GM23248 (cell line): ENCODE measurements around the gene RAPSN. TPM values are rescaled to one million over a fixed set of nuclear protein-coding genes. Genes with fewer than 3 reads are reported as not detected.

Experiments
- DNase-seq: peaks from one replicate; pipeline ENCODE4 v3.0.0-alpha.2; 2015
- H2AFZ ChIP-seq: fragments of 200-600 bp; sonication (generic); 2 replicates; pipeline ENCODE4 v1.6.1; 2016; ENCODE audit warnings: antibody characterized with exemption
- H3F3A ChIP-seq: fragments of 200-600 bp; sonication (generic); 2 replicates; pipeline ENCODE4 v1.6.1; 2016; ENCODE audit warnings: mild to moderate bottlenecking, antibody characterized with exemption, mixed run types; ENCODE audit not compliant: insufficient read depth
- H3K27ac ChIP-seq: fragments of 200-600 bp; sonication (generic); 2 replicates; pipeline ENCODE4 v1.5.1; 2016; ENCODE audit warnings: mild to moderate bottlenecking
- H3K27me3 ChIP-seq: fragments of 200-600 bp; sonication (generic); replicated peaks from 2 replicates; pipeline ENCODE4 v1.6.1; 2016; ENCODE audit warnings: mild to moderate bottlenecking; ENCODE audit not compliant: insufficient read depth
- H3K36me3 ChIP-seq: fragments of 200-600 bp; sonication (generic); 2 replicates; pipeline ENCODE4 v1.6.1; 2016; ENCODE audit warnings: low read depth, mild to moderate bottlenecking
- H3K4me1 ChIP-seq: fragments of 200-600 bp; sonication (generic); 2 replicates; pipeline ENCODE4 v1.6.1; 2016; ENCODE audit warnings: mild to moderate bottlenecking; ENCODE audit not compliant: insufficient read depth
- H3K4me2 ChIP-seq: fragments of 200-600 bp; sonication (generic); one replicate; pipeline ENCODE4 v1.6.1; 2016; ENCODE audit warnings: mild to moderate bottlenecking; ENCODE audit not compliant: unreplicated experiment
- H3K4me3 ChIP-seq: fragments of 200-600 bp; sonication (generic); 2 replicates; pipeline ENCODE4 v1.5.1; 2016; ENCODE audit warnings: mild to moderate bottlenecking
- H3K79me2 ChIP-seq: fragments of 200-600 bp; sonication (generic); 2 replicates; pipeline ENCODE4 v1.6.1; 2016; ENCODE audit warnings: mild to moderate bottlenecking; ENCODE audit not compliant: insufficient read depth
- H3K9ac ChIP-seq: fragments of 200-600 bp; sonication (generic); 2 replicates; pipeline ENCODE4 v1.6.1; 2016; ENCODE audit warnings: mild to moderate bottlenecking
- H3K9me2 ChIP-seq: fragments of 200-600 bp; sonication (generic); 2 replicates; pipeline ENCODE4 v1.6.1; 2016; ENCODE audit warnings: mixed run types, mild to moderate bottlenecking, moderate library complexity; ENCODE audit not compliant: insufficient read depth
- H3K9me3 ChIP-seq: fragments of 200-600 bp; sonication (generic); one replicate; pipeline ENCODE4 v1.6.1; 2017; ENCODE audit warnings: low read depth
- H4K20me1 ChIP-seq: fragments of 200-600 bp; sonication (generic); 2 replicates; pipeline ENCODE4 v1.6.0; 2016; ENCODE audit not compliant: insufficient read depth
- EZH2 ChIP-seq: fragments of 200-600 bp; sonication (generic); IDR thresholded peaks from 2 replicates; pipeline ENCODE4 v1.6.1; 2018; ENCODE audit warnings: antibody characterized with exemption, mild to moderate bottlenecking; ENCODE audit not compliant: insufficient read depth, poor library complexity, severe bottlenecking
- EZH2phosphoT487 ChIP-seq: fragments of 200-600 bp; sonication (generic); IDR thresholded peaks from 2 replicates; pipeline ENCODE4 v1.6.1; 2018; ENCODE audit warnings: antibody characterized with exemption, moderate library complexity, mild to moderate bottlenecking, low read depth; ENCODE audit not compliant: insufficient read depth
- WGBS, 2 experiments: methylation state at CpG; one replicate each; pipeline ENCODE4 v1.1.6; 2015 to 2017; ENCODE audit warnings: low lambda C conversion rate in 2 of 2, low coverage in 1 of 2; ENCODE audit errors: missing lambda C conversion rate in 2 of 2; 5-methylcytosine and 5-hydroxymethylcytosine counted together
- in situ Hi-C: fragments of 300-500 bp; cut with MboI; formaldehyde crosslinking; loops from 2 replicates; pipeline ENCODE4 v1.15.0; 2020
- polyA plus RNA-seq: library from polyadenylated mRNA; unstranded; fragments of >200 nt; fragmentation: Nextera tagmentation; extraction: Ambion mirVana; gene quantifications from 2 replicates; pipeline ENCODE4 v1.2.1, GENCODE V29; 2016
- total RNA-seq: library from RNA; depleted of rRNA; stranded (reverse); fragments of >200 nt; shearing (Covaris generic); gene quantifications from 2 replicates; pipeline ENCODE4 v1.2.3, GENCODE V29; 2014

RAPSN gene
- total and polyA plus RNA-seq, 2 experiments from 2014 or later, result 0.11 to 0.22 TPM

DNA sequence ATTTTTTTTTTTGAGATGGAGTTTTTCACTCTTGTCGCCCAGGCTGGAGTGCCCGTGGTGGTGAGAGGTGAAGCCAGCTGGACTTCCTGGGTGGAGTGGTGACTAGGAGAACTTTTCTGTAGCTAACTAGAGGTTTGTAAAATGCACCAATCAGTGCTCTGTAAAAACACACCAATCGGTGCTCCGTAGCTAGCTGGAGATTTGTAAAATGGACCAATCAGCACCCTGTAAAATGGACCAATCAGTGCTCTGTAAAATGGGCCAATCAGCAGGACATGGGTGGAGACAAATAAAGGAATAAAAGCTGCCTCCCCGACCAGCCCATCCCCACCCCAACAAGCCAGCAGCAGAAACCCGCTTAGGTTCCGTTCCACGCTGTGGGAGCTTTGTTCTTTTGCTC is 4.4 kb upstream of the RAPSN start:
- H3K4me3 ChIP-seq, result no peak overlapping the region
- H3K36me3 ChIP-seq, result no peaks in the 10 kb centered on the region
- in situ Hi-C loops, result no loop called here
- DNase-seq, result no peak
- no peak overlapping the region for H2AFZ ChIP-seq
- 94 to 98% methylated on average over 8 of the region's 8 CpGs for WGBS, 2 experiments
- H3K79me2 ChIP-seq, result no peaks in the 10 kb centered on the region
- H3F3A ChIP-seq, result peaks cover 12% of the 10 kb centered on the region; the same call in 1 of the 2 replicates
- H3K9me2 ChIP-seq, result no peaks in the 10 kb centered on the region
- H3K4me2 ChIP-seq, result no peak overlapping the region
- H3K9me3 ChIP-seq, result no peaks in the 10 kb centered on the region
- no peaks in the 10 kb centered on the region for H3K27me3 ChIP-seq
- no peaks in the 10 kb centered on the region for H4K20me1 ChIP-seq
- H3K9ac ChIP-seq, result no peak overlapping the region
- H3K27ac ChIP-seq, result no peak overlapping the region
- H3K4me1 ChIP-seq, result no peaks in the 10 kb centered on the region
- TF ChIP-seq EZH2, result no peak
- no peak for TF ChIP-seq EZH2phosphoT487

DNA sequence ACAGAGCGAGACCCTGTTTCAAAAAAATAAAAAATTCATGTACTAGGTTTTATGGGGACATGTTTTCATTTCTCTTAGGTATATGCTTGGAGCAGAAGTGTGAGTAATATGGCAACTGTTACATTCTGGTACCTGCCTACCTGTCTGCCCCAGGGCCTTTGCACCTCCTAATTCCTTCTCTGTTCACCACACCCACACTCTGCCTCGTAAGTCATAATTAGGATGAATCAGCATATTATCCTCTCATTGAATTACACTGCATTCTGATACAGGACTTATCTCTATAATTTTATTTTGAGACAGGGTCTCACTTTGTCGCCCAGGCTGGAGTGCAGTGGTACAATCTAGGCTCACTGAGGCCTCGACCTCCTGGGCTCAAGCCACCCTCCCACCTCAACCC is 3.1 kb upstream of the RAPSN start:
- DNase-seq, result no peak
- Histone ChIP-seq H3K4me2 (no peak overlapping the region), H3K27me3 (no peaks in the 10 kb centered on the region), H2AFZ (no peak overlapping the region), H3K9ac (no peak overlapping the region), H3K79me2 (no peaks in the 10 kb centered on the region), H3K4me1 (no peaks in the 10 kb centered on the region), H4K20me1 (no peaks in the 10 kb centered on the region), H3K27ac (no peak overlapping the region), H3K4me3 (no peak overlapping the region), H3F3A (peaks cover 12% of the 10 kb centered on the region; the same call in 1 of the 2 replicates), H3K9me2 (no peaks in the 10 kb centered on the region), H3K36me3 (no peaks in the 10 kb centered on the region), H3K9me3 (no peaks in the 10 kb centered on the region)
- 92 to 96% methylated on average over 4 of the region's 4 CpGs for WGBS, 2 experiments
- no peak for TF ChIP-seq EZH2
- no peak for TF ChIP-seq EZH2phosphoT487
- in situ Hi-C loops, result no loop called here

DNA sequence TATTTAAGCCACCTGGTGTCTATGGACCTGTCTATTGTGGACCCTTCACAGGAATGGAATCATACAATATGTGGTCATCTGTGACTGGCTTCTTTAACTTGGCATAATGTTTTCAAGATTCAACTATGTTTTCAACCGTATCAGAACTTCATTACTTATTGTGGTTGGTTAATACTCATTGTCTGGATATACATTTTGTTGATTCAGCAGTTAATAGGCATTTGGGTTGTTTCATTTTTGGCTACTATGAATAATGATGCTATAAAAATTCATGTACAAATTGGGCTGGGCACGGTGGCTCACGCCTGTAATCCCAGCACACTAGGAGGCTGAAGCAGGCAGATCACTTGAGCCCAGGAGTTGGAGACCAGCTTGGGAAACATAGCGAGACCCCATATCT is 2.5 kb upstream of the RAPSN start:
- no peak for TF ChIP-seq EZH2phosphoT487
- TF ChIP-seq EZH2, result no peak
- H3K4me2 ChIP-seq, result no peak overlapping the region
- no peaks in the 10 kb centered on the region for H3K4me1 ChIP-seq
- peaks cover 12% of the 10 kb centered on the region; the same call in 1 of the 2 replicates for H3F3A ChIP-seq
- no peak overlapping the region for H3K27ac ChIP-seq
- H3K36me3 ChIP-seq, result no peaks in the 10 kb centered on the region
- no peaks in the 10 kb centered on the region for H3K79me2 ChIP-seq
- WGBS, 2 experiments, result 72 to 74% methylated on average over 4 of the region's 4 CpGs
- no peak overlapping the region for H3K4me3 ChIP-seq
- H3K9me2 ChIP-seq, result no peaks in the 10 kb centered on the region
- in situ Hi-C loops, result no loop called here
- no peak overlapping the region for H3K9ac ChIP-seq
- H2AFZ ChIP-seq, result no peak overlapping the region
- no peaks in the 10 kb centered on the region for H4K20me1 ChIP-seq
- DNase-seq, result no peak
- H3K27me3 ChIP-seq, result no peaks in the 10 kb centered on the region
- H3K9me3 ChIP-seq, result no peaks in the 10 kb centered on the region

DNA sequence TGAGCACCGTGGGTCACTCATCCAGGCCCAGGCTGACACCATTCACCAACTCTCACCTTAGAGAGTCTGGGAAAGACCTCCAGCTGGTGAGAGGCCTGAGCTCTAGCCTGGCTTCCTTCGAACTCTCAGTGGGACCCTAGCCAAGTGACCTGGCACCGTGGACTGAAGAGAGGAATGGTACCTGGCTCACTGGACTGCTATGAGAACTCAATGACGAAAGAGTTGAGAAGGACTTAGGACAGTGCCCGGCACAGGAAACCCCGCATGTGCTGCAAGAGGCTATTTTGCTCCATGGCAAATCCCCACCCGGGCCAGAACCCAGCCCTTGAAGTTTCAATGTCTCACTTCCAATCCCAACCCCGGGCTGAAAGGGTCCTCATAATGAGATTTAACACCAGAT is 605 bp upstream of the RAPSN start:
- no peak overlapping the region for H2AFZ ChIP-seq
- no peaks in the 10 kb centered on the region for H3K9me3 ChIP-seq
- H4K20me1 ChIP-seq, result no peaks in the 10 kb centered on the region
- no peak for DNase-seq
- whole genome bisulfite sequencing, 2 experiments, result 78 to 83% methylated on average over 8 of the region's 8 CpGs
- H3K4me2 ChIP-seq, result no peak overlapping the region
- no peak overlapping the region for H3K4me3 ChIP-seq
- 0 out of 2 replicates have a peak, but pooled peaks cover under 1% of the 10 kb centered on the region for H3F3A ChIP-seq
- no peaks in the 10 kb centered on the region for H3K27me3 ChIP-seq
- in situ Hi-C loops, result loop anchor here (10.0 kb wide), 1 partner anchor 75 kb away; the partner anchor contains the start of gene SPI1
- no peaks in the 10 kb centered on the region for H3K9me2 ChIP-seq
- H3K79me2 ChIP-seq, result no peaks in the 10 kb centered on the region
- H3K36me3 ChIP-seq, result no peaks in the 10 kb centered on the region
- no peak overlapping the region for H3K27ac ChIP-seq
- H3K4me1 ChIP-seq, result no peaks in the 10 kb centered on the region
- TF ChIP-seq EZH2phosphoT487, result no peak
- TF ChIP-seq EZH2, result no peak
- H3K9ac ChIP-seq, result no peak overlapping the region

DNA sequence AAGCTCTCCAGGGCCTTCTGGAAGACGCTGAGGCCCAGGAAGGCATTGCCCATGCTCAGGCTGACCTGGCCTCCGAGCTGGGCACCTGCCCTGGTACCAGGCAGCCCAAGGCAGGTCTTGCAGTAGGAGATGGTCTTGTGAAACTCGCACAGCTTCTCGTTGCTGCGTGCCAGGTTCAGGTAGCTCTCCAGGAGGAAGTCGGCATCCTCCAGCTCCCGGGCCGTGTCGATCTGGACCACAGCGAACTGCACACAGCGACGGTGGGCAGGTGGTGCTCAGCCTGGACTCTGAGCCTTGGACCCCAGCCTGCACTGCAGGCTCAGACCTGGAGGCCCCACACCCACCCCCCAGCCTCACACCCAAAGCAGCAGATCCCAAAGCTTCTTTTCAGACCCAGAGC is 1.0 kb downstream of the RAPSN start:
- Histone ChIP-seq H3K4me2 (no peak overlapping the region), H3K9ac (no peak overlapping the region), H3K27me3 (no peaks in the 10 kb centered on the region), H3K4me3 (no peak overlapping the region), H2AFZ (no peak overlapping the region), H3K4me1 (no peaks in the 10 kb centered on the region), H4K20me1 (no peaks in the 10 kb centered on the region), H3K27ac (no peak overlapping the region), H3F3A (no peaks in the 10 kb centered on the region), H3K9me2 (no peaks in the 10 kb centered on the region), H3K9me3 (no peaks in the 10 kb centered on the region), H3K36me3 (no peaks in the 10 kb centered on the region), H3K79me2 (no peaks in the 10 kb centered on the region)
- no peak for TF ChIP-seq EZH2
- TF ChIP-seq EZH2phosphoT487, result no peak
- in situ Hi-C loops, result loop anchor here (10.0 kb wide), 1 partner anchor 73 kb away; the partner anchor contains the start of gene SPI1
- 90 to 95% methylated on average over 5 to 8 of the region's 12 CpGs for WGBS, 2 experiments
- no peak for DNase-seq
